ENCODE results near the gene HP. TPM values are rescaled to one million over a fixed set of nuclear protein-coding genes. Genes with fewer than 3 reads are reported as not detected.

HP gene
- total RNA-seq, 1 donor from 2014 or later: not detected

- no peak for DNase-seq (ENCODE audit: low read depth)
- Histone ChIP-seq H3K27me3 (ENCODE audit: control insufficient read depth, insufficient read depth, low read length) (no peaks in the 10 kb centered on the region), H3K36me3 (ENCODE audit: control insufficient read depth, insufficient read depth, low read length) (peaks cover 7% of the 10 kb centered on the region), H3K4me3 (ENCODE audit: low read depth, low read length) (no peak overlapping the region)
- TF ChIP-seq CTCF (IDR thresholded peaks at IDR 0.05; ENCODE audit: insufficient read depth, low read length, poor library complexity, severe bottlenecking): no peak
Observed at GRCh38 chr16:72108353-72109102, 54.2 kb downstream of the HP start.

- Histone ChIP-seq H3K4me3 (ENCODE audit: low read depth, low read length) (no peak overlapping the region), H3K27me3 (ENCODE audit: control insufficient read depth, insufficient read depth, low read length) (no peaks in the 10 kb centered on the region), H3K36me3 (ENCODE audit: control insufficient read depth, insufficient read depth, low read length) (peaks cover 7% of the 10 kb centered on the region)
- DNase-seq (ENCODE audit: low read depth): no peak
- TF ChIP-seq CTCF (IDR thresholded peaks at IDR 0.05; ENCODE audit: insufficient read depth, low read length, poor library complexity, severe bottlenecking): no peak
Observed at GRCh38 chr16:72109300-72109699, 55.0 kb downstream of the HP start.

- Histone ChIP-seq H3K4me3 (ENCODE audit: low read depth, low read length) (no peak overlapping the region), H3K27me3 (ENCODE audit: control insufficient read depth, insufficient read depth, low read length) (no peaks in the 10 kb centered on the region), H3K36me3 (ENCODE audit: control insufficient read depth, insufficient read depth, low read length) (peaks cover 4% of the 10 kb centered on the region)
- no peak for DNase-seq (ENCODE audit: low read depth)
- TF ChIP-seq CTCF (IDR thresholded peaks at IDR 0.05; ENCODE audit: insufficient read depth, low read length, poor library complexity, severe bottlenecking): no peak
Observed at GRCh38 chr16:72109966-72110530, 55.7 kb downstream of the HP start.

Other genes starting within 250 kb of the HP start
- gene AP1G1, start 245.7 kb upstream of the HP start, total RNA-seq: 56.0 and 57.6 TPM in 2 replicates
- gene ATXN1L, start 208.5 kb upstream of the HP start, total RNA-seq: 25.7 and 25.9 TPM in 2 replicates
- gene ZNF821, start 170.3 kb upstream of the HP start, total RNA-seq: 10.3 and 13.7 TPM in 2 replicates
- 222 and 224 TPM in 2 replicates for gene IST1, start 159.0 kb upstream of the HP start, total RNA-seq
- not detected in 2 replicates for gene PKD1L3, start 54.1 kb upstream of the HP start, total RNA-seq
- 7.9 and 19.9 TPM in 2 replicates for gene DHODH, start 45.8 kb upstream of the HP start, total RNA-seq
- not detected in 2 replicates for gene HPR, start 8.7 kb downstream of the HP start, total RNA-seq
- 9.1 and 11.7 TPM in 2 replicates for gene TXNL4B, start 39.1 kb downstream of the HP start, total RNA-seq
- gene DHX38, start 39.3 kb downstream of the HP start, total RNA-seq: 35.4 and 46.0 TPM in 2 replicates
- gene PMFBP1, start 117.7 kb downstream of the HP start, total RNA-seq: 0.75 TPM in 1 of 2 replicates, not detected in the other

Measured in kidney epithelial cell (primary cell).